IMR-90 (cell line): Measurements from ENCODE around the gene BRMS1.

Source experiments
- BHLHE40 ChIP-seq: fragments of 150-350 bp; IDR thresholded peaks from 2 replicates; pipeline ENCODE4 v1.6.1; 2016; ENCODE audit warnings: mild to moderate bottlenecking, low read depth, low read length
- MAFK ChIP-seq: IDR thresholded peaks from 2 replicates; pipeline ENCODE4 v1.6.1; 2012; ENCODE audit warnings: low read depth, low read length, improper control_type of control experiment
- MAZ ChIP-seq: IDR thresholded peaks from 2 replicates; pipeline ENCODE4 v1.6.1; 2012; ENCODE audit warnings: low read depth, mild to moderate bottlenecking, low read length, improper control_type of control experiment, moderate library complexity, borderline replicate concordance
- POLR2A ChIP-seq: IDR thresholded peaks from 2 replicates; pipeline ENCODE4 v1.6.1; 2012; ENCODE audit warnings: mild to moderate bottlenecking, low read depth, low read length
- RAD21 ChIP-seq: IDR thresholded peaks from 2 replicates; pipeline ENCODE4 v1.6.1; 2012; ENCODE audit warnings: low read length, improper control_type of control experiment
- USF2 ChIP-seq: fragments of 150-350 bp; IDR thresholded peaks from 2 replicates; pipeline ENCODE4 v1.6.1; 2017; ENCODE audit warnings: mild to moderate bottlenecking, antibody characterized with exemption, low read length, low read depth
- TF ChIP-seq, protein P1 (sequence below): conservative IDR thresholded peaks from 2 replicates; pipeline ENCODE4 v1.5.1; 2012; ENCODE audit warnings: mild to moderate bottlenecking, low read depth, low read length, improper control_type of control experiment

DNA sequence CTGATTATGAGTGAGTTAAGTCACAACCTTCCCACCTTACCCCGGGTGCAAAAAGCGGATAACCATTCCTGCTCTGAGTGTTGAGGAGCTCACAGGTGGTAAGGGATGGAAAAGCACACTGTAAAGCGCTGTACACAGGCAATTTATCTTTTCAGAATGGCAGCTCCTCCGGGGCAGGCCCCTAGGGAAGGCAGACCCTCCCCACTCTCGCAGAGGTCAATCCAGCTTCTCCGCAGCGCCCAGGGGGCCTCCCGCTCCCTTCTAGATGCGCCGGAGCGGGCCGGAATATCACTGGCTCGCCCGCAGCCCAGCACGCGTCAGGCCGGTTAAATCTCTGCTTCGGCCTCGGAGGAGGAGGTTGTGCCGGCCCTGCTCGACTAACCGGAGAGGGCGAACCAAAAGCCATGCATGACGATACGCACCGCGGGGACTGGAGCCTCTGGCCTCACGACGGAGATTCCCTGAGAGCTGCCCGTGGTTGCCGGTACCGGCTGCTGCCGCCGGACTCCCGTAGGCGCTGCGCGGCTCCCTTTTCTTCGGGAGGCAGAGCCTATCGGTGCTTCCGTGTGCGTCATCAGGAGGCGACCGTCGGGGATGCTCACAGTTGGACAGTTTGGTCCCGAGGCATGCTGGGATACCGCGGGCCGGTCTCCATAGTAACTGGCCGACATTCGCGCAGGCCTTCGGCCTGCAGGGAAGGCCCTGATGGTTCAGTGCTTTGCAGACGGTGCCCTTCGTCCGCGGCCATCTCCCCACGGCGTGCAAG, at the start of gene BRMS1:
- TF ChIP-seq, protein P1, sequence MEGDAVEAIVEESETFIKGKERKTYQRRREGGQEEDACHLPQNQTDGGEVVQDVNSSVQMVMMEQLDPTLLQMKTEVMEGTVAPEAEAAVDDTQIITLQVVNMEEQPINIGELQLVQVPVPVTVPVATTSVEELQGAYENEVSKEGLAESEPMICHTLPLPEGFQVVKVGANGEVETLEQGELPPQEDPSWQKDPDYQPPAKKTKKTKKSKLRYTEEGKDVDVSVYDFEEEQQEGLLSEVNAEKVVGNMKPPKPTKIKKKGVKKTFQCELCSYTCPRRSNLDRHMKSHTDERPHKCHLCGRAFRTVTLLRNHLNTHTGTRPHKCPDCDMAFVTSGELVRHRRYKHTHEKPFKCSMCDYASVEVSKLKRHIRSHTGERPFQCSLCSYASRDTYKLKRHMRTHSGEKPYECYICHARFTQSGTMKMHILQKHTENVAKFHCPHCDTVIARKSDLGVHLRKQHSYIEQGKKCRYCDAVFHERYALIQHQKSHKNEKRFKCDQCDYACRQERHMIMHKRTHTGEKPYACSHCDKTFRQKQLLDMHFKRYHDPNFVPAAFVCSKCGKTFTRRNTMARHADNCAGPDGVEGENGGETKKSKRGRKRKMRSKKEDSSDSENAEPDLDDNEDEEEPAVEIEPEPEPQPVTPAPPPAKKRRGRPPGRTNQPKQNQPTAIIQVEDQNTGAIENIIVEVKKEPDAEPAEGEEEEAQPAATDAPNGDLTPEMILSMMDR, result no peak
- TF ChIP-seq RAD21 (0 out of 2 replicates have a peak, but pooled peaks have one; percentile 22), POLR2A (peak; percentile 98), MAZ (peak; percentile 44; the same call in 1 of the 2 replicates), BHLHE40 (no peak), MAFK (no peak), USF2 (0 out of 2 replicates have a peak, but pooled peaks have one; percentile 22)
